Fibroblast of lung (primary cell): ENCODE data around the gene TLR2. TPM values are rescaled to one million over a fixed set of nuclear protein-coding genes. Genes with fewer than 3 reads are reported as not detected.

Source experiments
- DNase-seq, 2 donors: peaks; one replicate each; pipeline versions ENCODE4 v3.0.0 to v3.0.0-alpha.2; 2010; ENCODE audit warnings: low read depth in 2 of 2
- H2AFZ ChIP-seq: 2 replicates; pipeline ENCODE4 v1.5.1; 2012; ENCODE audit warnings: low read length, control low read depth, inconsistent platforms
- H3K27ac ChIP-seq: 2 replicates; pipeline ENCODE4 v1.5.1; 2011; ENCODE audit warnings: low read length, control low read depth; ENCODE audit not compliant: insufficient read depth
- H3K27me3 ChIP-seq: 2 replicates; pipeline ENCODE4 v1.5.1; 2011; ENCODE audit warnings: mild to moderate bottlenecking, low read length; ENCODE audit not compliant: control insufficient read depth, insufficient read depth
- H3K36me3 ChIP-seq: 2 replicates; pipeline ENCODE4 v1.5.1; 2011; ENCODE audit warnings: low read length; ENCODE audit not compliant: control insufficient read depth, insufficient read depth
- H3K4me1 ChIP-seq: 2 replicates; pipeline ENCODE4 v1.5.1; 2011; ENCODE audit warnings: low read length; ENCODE audit not compliant: control insufficient read depth, insufficient read depth; ENCODE audit errors: extremely low read depth
- H3K4me2 ChIP-seq: 2 replicates; pipeline ENCODE4 v1.5.1; 2011; ENCODE audit warnings: low read length, control low read depth; ENCODE audit not compliant: insufficient read depth; ENCODE audit errors: extremely low read depth
- H3K4me3 ChIP-seq, 4 experiments: fragments of 200-600 bp in 1 of 4; sonication (generic) in 1 of 4; replicated peaks in 1 of 4; 2 replicates each; pipeline ENCODE4 v1.5.1; 2011 to 2016; ENCODE audit warnings: low read length in 4 of 4, low read depth in 3 of 4, mild to moderate bottlenecking in 3 of 4, control low read depth in 2 of 4, inconsistent platforms in 1 of 4, mixed read lengths in 1 of 4; ENCODE audit not compliant: insufficient read depth in 1 of 4; ENCODE audit errors: control extremely low read depth in 1 of 4
- H3K79me2 ChIP-seq: 2 replicates; pipeline ENCODE4 v1.5.1; 2012; ENCODE audit warnings: mild to moderate bottlenecking, low read length, inconsistent platforms; ENCODE audit not compliant: control insufficient read depth, insufficient read depth
- H3K9ac ChIP-seq: 2 replicates; pipeline ENCODE4 v1.5.1; 2011; ENCODE audit warnings: mild to moderate bottlenecking, low read length, control low read depth; ENCODE audit not compliant: insufficient read depth
- H3K9me3 ChIP-seq: 2 replicates; pipeline ENCODE4 v1.5.1; 2012; ENCODE audit warnings: low read depth, low read length; ENCODE audit not compliant: control insufficient read depth, insufficient read depth
- H4K20me1 ChIP-seq: 2 replicates; pipeline ENCODE4 v1.5.1; 2011; ENCODE audit warnings: low read length; ENCODE audit not compliant: control insufficient read depth, insufficient read depth; ENCODE audit errors: extremely low read depth
- CTCF ChIP-seq, 2 donors: IDR thresholded peaks in 1 of 2; conservative IDR thresholded peaks in 1 of 2; 1 replicate in 1 of 2; 2 replicates in 1 of 2; pipeline ENCODE4 v1.5.1; 2011 to 2012; ENCODE audit warnings: low read length in 2 of 2, control low read depth in 1 of 2, inconsistent platforms in 1 of 2, low read depth in 1 of 2, mild to moderate bottlenecking in 1 of 2
- EZH2 ChIP-seq: IDR thresholded peaks from 2 replicates; pipeline ENCODE4 v1.5.1; 2012; ENCODE audit warnings: low read length, control low read depth, mild to moderate bottlenecking; ENCODE audit errors: missing control alignments
- polyA plus RNA-seq, 2 donors: library from polyadenylated mRNA; depleted of rRNA in 1 of 2; stranded (reverse) in 1 of 2; unstranded in 1 of 2; fragments of >200 nt; gene quantifications; 2 replicates each; pipeline ENCODE4 v1.2.1, GENCODE V29; 2011 to 2012; ENCODE audit warnings: missing spikeins in 1 of 2
- total RNA-seq: library from RNA; depleted of rRNA; stranded (reverse); fragments of >200 nt; gene quantifications from 2 replicates; pipeline ENCODE4 v1.2.1, GENCODE V29; 2014

The TLR2 gene
- total and polyA plus RNA-seq, 2 donors (not counting 1 experiment from before 2014, with no cell fraction given): under 0.01 to 0.17 TPM

- no peaks in the 10 kb centered on the region for H3K79me2 ChIP-seq
- H3K4me1 ChIP-seq: no peaks in the 10 kb centered on the region
- no peaks in the 10 kb centered on the region for H3K36me3 ChIP-seq
- no peaks in the 10 kb centered on the region for H4K20me1 ChIP-seq
- no peaks in the 10 kb centered on the region for H3K27me3 ChIP-seq
- H3K4me3 ChIP-seq: no peak overlapping the region
- H3K4me2 ChIP-seq: no peak overlapping the region
- DNase-seq: no peak
- H3K9me3 ChIP-seq: no peaks in the 10 kb centered on the region
- no peak overlapping the region for H3K9ac ChIP-seq
- no peak overlapping the region for H2AFZ ChIP-seq
- no peak overlapping the region for H3K27ac ChIP-seq
- TF ChIP-seq CTCF (conservative IDR thresholded peaks at IDR 0.05 in 1 of 2, IDR thresholded peaks at IDR 0.05 in 1 of 2; ENCODE audit: low read depth in 1 of 2, low read length in 2 of 2): no peak
- TF ChIP-seq EZH2: no peak
Measured at GRCh38 chr4:153728151-153728550, 44.1 kb downstream of the TLR2 start.

- no peak overlapping the region for H2AFZ ChIP-seq
Measured at GRCh38 chr4:153728660-153729059, 44.6 kb downstream of the TLR2 start.

GRCh38 chr4:153729895-153730294, 45.8 kb downstream of the TLR2 start:
- no peaks in the 10 kb centered on the region for H3K27me3 ChIP-seq
- H3K4me1 ChIP-seq: no peaks in the 10 kb centered on the region
- no peaks in the 10 kb centered on the region for H3K36me3 ChIP-seq
- H3K4me3 ChIP-seq: no peak overlapping the region
- no peak for DNase-seq
- no peak overlapping the region for H3K9ac ChIP-seq
- no peak overlapping the region for H3K27ac ChIP-seq
- no peaks in the 10 kb centered on the region for H4K20me1 ChIP-seq
- TF ChIP-seq CTCF (conservative IDR thresholded peaks at IDR 0.05 in 1 of 2, IDR thresholded peaks at IDR 0.05 in 1 of 2; ENCODE audit: low read depth in 1 of 2, low read length in 2 of 2): no peak
- no peak for TF ChIP-seq EZH2
- no peaks in the 10 kb centered on the region for H3K79me2 ChIP-seq
- H2AFZ ChIP-seq: no peak overlapping the region
- H3K4me2 ChIP-seq: no peak overlapping the region
- no peaks in the 10 kb centered on the region for H3K9me3 ChIP-seq

More at GRCh38 chr4:153728660-153729059, 44.6 kb downstream of the TLR2 start:
- no peaks in the 10 kb centered on the region for H3K27me3 ChIP-seq
- TF ChIP-seq CTCF (conservative IDR thresholded peaks at IDR 0.05 in 1 of 2, IDR thresholded peaks at IDR 0.05 in 1 of 2; ENCODE audit: low read depth in 1 of 2, low read length in 2 of 2) (no peak), EZH2 (no peak)
- no peak overlapping the region for H3K27ac ChIP-seq
- no peaks in the 10 kb centered on the region for H3K79me2 ChIP-seq
- H3K9me3 ChIP-seq: no peaks in the 10 kb centered on the region
- H3K4me2 ChIP-seq: no peak overlapping the region
- H3K4me3 ChIP-seq: no peak overlapping the region
- no peak overlapping the region for H3K9ac ChIP-seq
- H3K4me1 ChIP-seq: no peaks in the 10 kb centered on the region
- DNase-seq: no peak
- H4K20me1 ChIP-seq: no peaks in the 10 kb centered on the region
- H3K36me3 ChIP-seq: no peaks in the 10 kb centered on the region
